ENCODE results near the gene LKAAEAR1.

GRCh38 chr20:64086801-64087200 is 2.6 kb upstream of the LKAAEAR1 start:
- TF ChIP-seq CTCF (IDR thresholded peaks at IDR 0.05; ENCODE audit: low read length) (no peak), EZH2 (IDR thresholded peaks at IDR 0.05; ENCODE audit: borderline replicate concordance, low read length) (no peak)
